Calu3 (cell line): ENCODE data around the gene HIGD1C. TPM values are rescaled to one million over a fixed set of nuclear protein-coding genes. Genes with fewer than 3 reads are reported as not detected.

Experiments
- BruUV-seq: library from RNA; stranded (reverse); fragments of 400-500 nt; replicated peaks from 2 replicates; lab custom pipeline; 2021; lab: Mats Ljungman, UMichigan
- CTCF ChIA-PET: fragments of 300-600 bp; sonication (Branson Sonifier 250); formaldehyde crosslinking; loops from one replicate; lab custom pipeline; 2022; ENCODE audit warnings: antibody characterized with exemption; lab: Charles Lee
- DNase-seq: peaks from one replicate; pipeline ENCODE4 v3.0.0; 2022
- H3K27ac Mint-ChIP-seq: one replicate; pipeline ENCODE4 v1.8.0; 2022; ENCODE audit warnings: mixed read lengths; ENCODE audit not compliant: unreplicated experiment
- H3K27me3 Mint-ChIP-seq: one replicate; pipeline ENCODE4 v1.8.0; 2022; ENCODE audit warnings: mixed read lengths; ENCODE audit not compliant: unreplicated experiment
- H3K36me3 Mint-ChIP-seq: one replicate; pipeline ENCODE4 v1.8.0; 2022; ENCODE audit warnings: mild to moderate bottlenecking, moderate library complexity, mixed read lengths; ENCODE audit not compliant: insufficient read depth, unreplicated experiment
- H3K4me1 Mint-ChIP-seq: one replicate; pipeline ENCODE4 v1.8.0; 2022; ENCODE audit warnings: mild to moderate bottlenecking, low read depth, mixed read lengths; ENCODE audit not compliant: unreplicated experiment
- H3K4me3 Mint-ChIP-seq: one replicate; pipeline ENCODE4 v1.8.0; 2022; ENCODE audit warnings: mild to moderate bottlenecking, low read depth, moderate library complexity, mixed read lengths; ENCODE audit not compliant: unreplicated experiment
- H3K9me3 Mint-ChIP-seq: one replicate; pipeline ENCODE4 v1.8.0; 2022; ENCODE audit warnings: low read depth, mixed read lengths; ENCODE audit not compliant: unreplicated experiment
- intact Hi-C: fragments of 100-400 bp; cut with micrococcal nuclease; formaldehyde crosslinking; loops from one replicate; pipeline ENCODE4 v1.10.0; 2022; ENCODE audit not compliant: unreplicated experiment
- total RNA-seq: library from RNA; stranded (reverse); gene quantifications from 2 replicates; pipeline ENCODE4 v1.2.3, GENCODE V29; 2022
- TF ChIP-seq, protein P1 (sequence below): fragments of 200-600 bp; IDR thresholded peaks from one replicate; pipeline ENCODE4 v1.8.0; 2022; ENCODE audit warnings: antibody characterized with exemption; ENCODE audit not compliant: unreplicated experiment

HIGD1C gene
- total RNA-seq, 1 experiment from 2014 or later, result not detected

DNA sequence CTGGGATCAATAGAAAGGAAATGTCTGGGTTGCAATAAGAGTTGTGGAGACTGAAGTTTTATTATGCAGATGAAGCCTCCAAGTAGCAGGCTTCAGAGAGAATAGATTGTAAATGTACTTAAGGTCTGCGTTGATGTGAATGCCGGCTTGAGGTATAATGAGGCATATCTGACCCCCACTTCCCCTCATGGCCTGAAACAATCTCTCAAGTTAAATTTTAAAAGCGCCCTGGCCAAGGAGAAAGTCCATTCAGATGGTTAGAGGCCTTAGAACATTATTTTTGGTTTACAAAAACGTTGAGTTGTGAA, 28.3 kb upstream of the HIGD1C start:
- no TSS peak for BruUV-seq
- no peak overlapping the region for H3K27ac Mint-ChIP-seq
- no peaks in the 10 kb centered on the region for H3K9me3 Mint-ChIP-seq
- CTCF ChIA-PET, result interaction anchor here (1.4 kb wide), 1 partner anchor 99 kb away, joined by 4 read pairs; no protein-coding TSS in a partner anchor
- TF ChIP-seq, protein P1, sequence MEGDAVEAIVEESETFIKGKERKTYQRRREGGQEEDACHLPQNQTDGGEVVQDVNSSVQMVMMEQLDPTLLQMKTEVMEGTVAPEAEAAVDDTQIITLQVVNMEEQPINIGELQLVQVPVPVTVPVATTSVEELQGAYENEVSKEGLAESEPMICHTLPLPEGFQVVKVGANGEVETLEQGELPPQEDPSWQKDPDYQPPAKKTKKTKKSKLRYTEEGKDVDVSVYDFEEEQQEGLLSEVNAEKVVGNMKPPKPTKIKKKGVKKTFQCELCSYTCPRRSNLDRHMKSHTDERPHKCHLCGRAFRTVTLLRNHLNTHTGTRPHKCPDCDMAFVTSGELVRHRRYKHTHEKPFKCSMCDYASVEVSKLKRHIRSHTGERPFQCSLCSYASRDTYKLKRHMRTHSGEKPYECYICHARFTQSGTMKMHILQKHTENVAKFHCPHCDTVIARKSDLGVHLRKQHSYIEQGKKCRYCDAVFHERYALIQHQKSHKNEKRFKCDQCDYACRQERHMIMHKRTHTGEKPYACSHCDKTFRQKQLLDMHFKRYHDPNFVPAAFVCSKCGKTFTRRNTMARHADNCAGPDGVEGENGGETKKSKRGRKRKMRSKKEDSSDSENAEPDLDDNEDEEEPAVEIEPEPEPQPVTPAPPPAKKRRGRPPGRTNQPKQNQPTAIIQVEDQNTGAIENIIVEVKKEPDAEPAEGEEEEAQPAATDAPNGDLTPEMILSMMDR, result no peak
- H3K27me3 Mint-ChIP-seq, result no peaks in the 10 kb centered on the region
- intact Hi-C loops, result loop anchor here (10.0 kb wide), 1 partner anchor 101 kb away; the partner anchor contains the start of gene SLC11A2
- peaks cover 25% of the 10 kb centered on the region for H3K4me1 Mint-ChIP-seq
- H3K36me3 Mint-ChIP-seq, result peaks cover 12% of the 10 kb centered on the region
- peak overlapping the region; percentile 72 for H3K4me3 Mint-ChIP-seq
- no peak for DNase-seq

DNA sequence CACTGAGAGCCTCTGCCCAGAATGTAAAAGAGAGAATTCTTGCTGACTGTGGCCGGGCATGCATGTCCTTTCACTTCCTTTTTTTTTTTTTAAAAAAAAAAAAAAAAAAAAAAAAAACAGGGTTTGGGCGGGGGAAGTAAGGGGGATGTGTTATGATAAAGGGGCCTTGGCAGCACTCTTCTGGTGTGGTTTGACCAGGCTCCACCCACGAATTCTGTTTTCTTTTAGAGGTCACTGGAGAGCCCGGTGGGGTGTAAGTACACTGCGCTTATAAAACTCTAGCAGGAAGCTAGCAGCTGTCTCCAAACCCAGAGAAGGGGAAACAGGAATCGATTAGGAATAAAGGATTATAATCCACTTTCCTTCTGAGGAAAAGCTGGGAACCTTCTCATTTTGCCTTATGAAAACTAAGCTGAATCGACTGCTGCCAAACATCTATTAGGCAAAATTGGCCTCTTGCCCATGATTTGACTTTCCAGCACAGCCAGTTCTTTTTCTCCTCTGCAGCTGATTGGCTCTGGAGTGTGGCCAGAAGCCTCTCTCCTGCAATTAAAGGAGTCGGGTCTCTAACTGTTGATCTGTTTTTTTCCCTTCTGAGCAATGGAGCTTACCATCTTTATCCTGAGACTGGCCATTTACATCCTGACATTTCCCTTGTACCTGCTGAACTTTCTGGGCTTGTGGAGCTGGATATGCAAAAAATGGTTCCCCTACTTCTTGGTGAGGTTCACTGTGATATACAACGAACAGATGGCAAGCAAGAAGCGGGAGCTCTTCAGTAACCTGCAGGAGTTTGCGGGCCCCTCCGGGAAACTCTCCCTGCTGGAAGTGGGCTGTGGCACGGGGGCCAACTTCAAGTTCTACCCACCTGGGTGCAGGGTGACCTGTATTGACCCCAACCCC, 27.7 kb upstream of the HIGD1C start:
- peaks cover 25% of the 10 kb centered on the region for H3K4me1 Mint-ChIP-seq
- H3K27me3 Mint-ChIP-seq, result no peaks in the 10 kb centered on the region
- no peaks in the 10 kb centered on the region for H3K9me3 Mint-ChIP-seq
- intact Hi-C loops, result loop anchor here (10.0 kb wide), 1 partner anchor 100 kb away; the partner anchor contains the start of gene SLC11A2
- CTCF ChIA-PET, result interaction anchor here (0.6 to 1.4 kb wide), 2 partner anchors 100 to 1829 kb away, joined by 4 to 5 read pairs; no protein-coding TSS in a partner anchor
- BruUV-seq, result no TSS peak
- DNase-seq, result peak; percentile 60
- H3K36me3 Mint-ChIP-seq, result peaks cover 12% of the 10 kb centered on the region
- TF ChIP-seq, protein P1, result no peak
- no peak overlapping the region for H3K27ac Mint-ChIP-seq
- peak overlapping the region; percentile 72 for H3K4me3 Mint-ChIP-seq

DNA sequence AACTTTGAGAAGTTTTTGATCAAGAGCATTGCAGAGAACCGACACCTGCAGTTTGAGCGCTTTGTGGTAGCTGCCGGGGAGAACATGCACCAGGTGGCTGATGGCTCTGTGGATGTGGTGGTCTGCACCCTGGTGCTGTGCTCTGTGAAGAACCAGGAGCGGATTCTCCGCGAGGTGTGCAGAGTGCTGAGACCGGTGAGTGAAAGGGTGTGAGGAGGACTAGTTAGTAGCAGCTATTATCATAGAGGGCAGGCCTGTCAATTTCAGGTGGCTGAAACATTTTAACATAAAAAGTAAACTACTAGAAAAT, 27.0 kb upstream of the HIGD1C start:
- Mint-ChIP-seq H3K4me3 (peak overlapping the region; percentile 72), H3K27me3 (no peaks in the 10 kb centered on the region), H3K4me1 (peaks cover 25% of the 10 kb centered on the region), H3K27ac (no peak overlapping the region), H3K36me3 (peaks cover 12% of the 10 kb centered on the region), H3K9me3 (no peaks in the 10 kb centered on the region)
- no TSS peak for BruUV-seq
- CTCF ChIA-PET, result interaction anchor here (0.6 to 1.4 kb wide), 2 partner anchors 100 to 1829 kb away, joined by 4 to 5 read pairs; no protein-coding TSS in a partner anchor
- TF ChIP-seq, protein P1, result no peak
- DNase-seq, result no peak
- intact Hi-C loops, result loop anchor here (10.0 kb wide), 1 partner anchor 100 kb away; the partner anchor contains the start of gene SLC11A2

DNA sequence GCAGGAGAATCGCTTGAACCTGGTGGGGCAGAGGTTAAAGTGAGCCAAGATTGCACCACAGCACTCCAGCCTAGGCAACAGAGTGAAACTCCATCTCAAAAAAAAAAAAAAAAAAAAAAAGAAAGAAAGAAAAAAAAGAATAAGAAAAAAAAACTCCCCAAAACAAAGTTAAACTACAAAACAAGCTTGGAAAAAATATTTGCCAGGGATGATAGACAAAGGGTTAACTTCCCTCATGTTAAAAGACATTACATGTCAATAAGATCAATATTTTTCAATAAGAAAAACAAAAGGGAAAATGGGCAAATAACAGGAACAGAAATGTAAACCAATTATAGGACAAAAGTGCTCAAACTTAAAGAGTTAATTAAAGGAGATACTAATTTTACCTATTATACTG, 26.4 kb upstream of the HIGD1C start:
- no peak overlapping the region for H3K4me3 Mint-ChIP-seq
- no peak for DNase-seq
- peaks cover 12% of the 10 kb centered on the region for H3K36me3 Mint-ChIP-seq
- no peaks in the 10 kb centered on the region for H3K9me3 Mint-ChIP-seq
- H3K27ac Mint-ChIP-seq, result no peak overlapping the region
- CTCF ChIA-PET, result no interaction called here
- intact Hi-C loops, result loop anchor here (10.0 kb wide), 1 partner anchor 99 kb away; the partner anchor contains the start of gene SLC11A2
- no peaks in the 10 kb centered on the region for H3K27me3 Mint-ChIP-seq
- TF ChIP-seq, protein P1, result no peak
- no TSS peak for BruUV-seq
- H3K4me1 Mint-ChIP-seq, result peaks cover 25% of the 10 kb centered on the region
